OCI-LY7 (cell line): ENCODE data around the gene WDR70.

Source experiments
- CTCF ChIP-seq: fragments of 200-600 bp; sonication (generic); conservative IDR thresholded peaks from 2 replicates; pipeline ENCODE4 v1.5.1; 2014; ENCODE audit warnings: mild to moderate bottlenecking, antibody characterized with exemption, low read length, moderate library complexity, mixed read lengths
- EZH2phosphoT487 ChIP-seq: fragments of 200-600 bp; sonication (generic); IDR thresholded peaks from 2 replicates; pipeline ENCODE4 v1.6.1; 2018; ENCODE audit warnings: low read depth, borderline replicate concordance, mild to moderate bottlenecking, mixed run types, antibody characterized with exemption, low read length, moderate library complexity, mixed read lengths

- TF ChIP-seq CTCF: no peak
- TF ChIP-seq EZH2phosphoT487: no peak
Observed at GRCh38 chr5:37737326-37738056, 358.4 kb downstream of the WDR70 start.
